NCI-H2107 treated with DMSO at 0.1 percent for 48 hours (cell line): ENCODE data around the gene NALCN.
A peak's percentile ranks its signal among the peaks of the same experiment; 100 is the strongest.

Source experiments
- DNase-seq: peaks from one replicate; lab custom pipeline; 2025; ENCODE audit not compliant: unreplicated experiment; lab: John Stamatoyannopoulos, UW

NALCN gene

DNA sequence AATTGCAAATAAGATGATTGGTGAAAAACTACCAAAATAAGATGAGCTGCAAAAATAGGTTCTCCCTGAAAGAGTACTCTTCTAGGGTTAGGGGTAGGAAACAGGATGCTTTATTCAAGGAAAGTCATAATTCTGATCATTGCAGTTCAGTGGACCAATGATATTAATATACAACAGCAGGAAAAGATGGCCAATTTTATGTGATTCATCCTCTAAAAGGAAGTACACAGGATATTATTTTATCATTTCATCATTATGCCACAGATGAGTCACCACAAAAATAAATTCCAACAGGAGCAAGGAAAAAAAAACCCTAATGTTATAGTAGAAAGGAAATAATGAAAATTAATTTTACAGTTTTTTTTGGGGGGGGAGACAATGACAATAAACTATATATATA, 205.0 kb downstream of the NALCN start:
- DNase-seq: no peak

DNA sequence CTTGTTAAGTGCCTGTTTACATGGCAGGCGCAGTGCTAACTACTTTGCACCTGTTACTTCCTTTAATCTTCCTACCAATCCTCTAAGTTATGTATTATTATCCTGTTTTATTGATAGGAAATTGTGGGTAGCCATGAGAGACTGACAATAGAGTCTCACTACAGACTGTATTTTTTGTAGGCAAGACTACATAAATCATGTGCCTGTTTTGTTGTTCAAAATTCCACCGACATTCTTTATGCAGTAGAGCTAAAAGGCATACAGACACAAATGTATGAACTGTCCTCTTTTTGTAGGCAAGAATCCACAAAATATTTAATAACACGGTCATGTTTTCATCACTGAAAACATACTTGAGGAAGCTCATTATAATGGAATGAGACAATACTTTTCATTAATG, 205.5 kb downstream of the NALCN start:
- DNase-seq: no peak

DNA sequence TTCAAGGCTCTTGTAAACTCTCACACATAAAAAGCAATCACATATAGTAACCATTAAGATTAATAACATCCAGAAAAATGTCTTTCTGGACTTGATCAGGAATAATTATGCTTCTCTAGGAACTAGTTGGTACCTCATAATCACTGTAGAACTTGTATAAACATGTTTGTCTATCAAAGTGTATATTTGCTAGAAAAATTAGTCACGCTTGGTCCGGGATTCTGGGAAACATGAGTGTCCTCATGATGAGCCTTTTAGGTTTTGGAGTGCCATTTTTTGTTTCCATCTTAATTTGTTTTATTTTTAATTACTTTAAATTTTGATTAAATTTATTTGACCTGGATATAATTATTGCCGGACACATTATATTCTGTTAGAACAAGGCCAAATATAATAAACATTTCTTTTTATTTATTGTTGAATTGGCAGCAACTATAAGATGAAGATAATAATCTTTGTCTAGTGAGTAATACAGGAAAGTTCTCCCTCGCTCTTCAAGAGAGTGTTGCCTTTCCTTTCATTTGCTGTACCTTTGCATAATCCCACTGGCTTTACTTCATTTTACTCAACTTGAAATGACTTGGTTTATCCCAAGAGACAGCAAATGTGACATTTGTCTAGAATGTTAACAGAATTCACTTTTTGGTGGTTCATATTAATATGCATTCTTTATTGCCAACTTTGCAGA, 207.0 kb downstream of the NALCN start:
- DNase-seq: no peak

DNA sequence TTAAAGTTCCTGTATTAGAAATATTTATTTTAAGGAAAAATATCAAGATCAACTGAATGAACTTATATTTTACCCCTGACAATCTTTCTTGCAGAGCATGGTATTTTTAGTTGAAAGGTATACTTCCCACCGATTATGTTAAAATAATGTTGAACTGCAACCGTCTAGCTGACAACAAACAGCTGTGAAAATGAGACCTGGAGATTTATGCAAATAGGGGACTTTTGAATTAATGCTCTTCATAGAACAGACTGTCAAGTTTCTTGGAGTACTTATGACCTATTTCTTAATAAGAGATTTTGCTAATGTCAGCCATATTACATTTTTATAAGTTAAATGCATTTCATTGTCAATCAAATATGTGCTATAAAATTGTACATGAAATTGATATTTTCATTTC, 210.9 kb downstream of the NALCN start:
- DNase-seq: no peak

DNA sequence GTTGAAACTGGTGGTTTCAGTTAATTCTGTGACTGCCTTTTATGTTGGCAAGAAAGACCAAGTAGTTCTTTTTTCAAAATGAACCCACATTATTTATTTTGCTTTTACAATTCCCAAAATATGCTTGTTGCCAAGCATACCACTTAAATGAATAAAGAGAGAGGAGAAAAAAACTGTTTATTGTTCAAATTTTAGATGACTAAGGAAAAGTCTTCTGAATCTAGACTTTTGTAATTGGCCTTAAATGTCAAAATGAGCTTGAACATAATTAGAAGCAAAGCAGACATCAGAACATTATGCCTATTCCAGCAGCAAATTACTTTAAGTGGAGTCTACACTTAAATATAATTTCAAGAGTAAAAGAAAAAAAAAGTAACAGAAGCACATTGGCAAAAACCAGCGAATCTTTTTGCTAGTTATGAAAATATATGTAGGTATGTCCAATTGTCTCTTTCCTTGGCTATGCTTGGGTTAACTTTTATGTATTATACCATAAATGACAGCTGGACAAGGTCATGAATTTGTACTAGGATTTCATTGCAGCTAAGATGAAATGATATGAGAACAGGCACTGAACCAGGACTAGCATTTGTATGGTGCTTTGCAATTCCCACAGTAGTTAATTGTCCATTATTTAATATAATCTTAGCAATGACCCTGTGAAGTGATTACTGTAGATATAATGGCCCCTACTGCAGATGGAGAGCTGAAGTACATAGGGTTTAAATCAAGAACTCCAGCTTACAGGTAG, 211.9 kb downstream of the NALCN start:
- DNase-seq: no peak

DNA sequence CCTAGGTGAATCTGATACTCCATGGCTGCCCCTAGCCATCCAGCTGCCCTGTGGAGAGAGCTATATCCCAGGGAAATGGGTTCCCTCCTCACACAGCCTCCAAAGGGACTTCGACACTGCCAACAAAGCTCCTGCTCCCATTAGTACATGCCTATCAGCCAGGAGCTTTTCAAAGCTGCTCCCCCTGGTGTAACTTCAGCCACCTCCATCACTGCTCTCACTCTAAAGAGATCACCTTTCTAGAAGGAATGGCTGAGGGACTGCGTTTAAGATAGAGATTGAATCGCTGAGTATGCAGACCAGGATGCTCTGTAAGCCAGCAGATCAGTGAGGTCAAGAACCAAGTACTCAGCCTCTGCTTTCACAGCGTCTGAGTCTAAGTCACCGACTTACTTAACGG, 213.7 kb downstream of the NALCN start:
- no peak for DNase-seq

DNA sequence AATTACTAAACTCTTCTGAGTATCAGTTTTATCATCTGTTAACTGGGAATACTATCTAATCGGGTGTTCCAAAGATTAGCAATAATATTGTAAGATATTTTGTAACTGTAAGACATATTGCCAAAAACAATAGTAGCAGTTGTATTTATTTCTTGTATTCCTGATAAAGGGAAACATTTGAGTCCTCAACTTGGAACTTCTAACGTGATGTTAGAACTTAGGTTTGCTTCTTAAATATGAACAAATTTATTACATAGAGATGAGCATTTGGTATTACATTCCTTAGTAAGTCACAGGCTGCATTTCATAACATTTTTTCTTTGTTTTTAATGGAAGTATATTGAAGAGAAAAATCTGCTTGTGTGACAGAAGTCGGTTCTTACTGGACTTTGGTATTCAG, 225.3 kb downstream of the NALCN start:
- DNase-seq: no peak

DNA sequence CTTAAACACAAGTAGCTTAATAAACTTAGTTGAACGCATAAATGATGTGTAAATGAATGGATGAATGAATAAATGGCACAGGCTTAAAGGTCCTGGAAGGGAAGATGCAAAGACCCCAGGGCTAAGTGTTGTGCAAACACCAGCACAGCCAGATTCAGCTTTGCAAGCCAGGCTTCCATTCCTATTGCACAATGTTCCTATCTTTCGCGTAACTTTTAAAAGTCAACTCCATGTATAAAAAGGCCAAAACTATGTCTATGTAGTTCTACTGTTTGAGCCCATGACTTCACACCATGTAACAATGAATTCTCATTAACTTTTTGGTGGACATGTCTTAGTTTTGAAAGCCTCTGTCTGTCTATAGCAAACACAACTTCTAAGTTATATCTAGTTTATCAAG, 226.0 kb downstream of the NALCN start:
- no peak for DNase-seq

DNA sequence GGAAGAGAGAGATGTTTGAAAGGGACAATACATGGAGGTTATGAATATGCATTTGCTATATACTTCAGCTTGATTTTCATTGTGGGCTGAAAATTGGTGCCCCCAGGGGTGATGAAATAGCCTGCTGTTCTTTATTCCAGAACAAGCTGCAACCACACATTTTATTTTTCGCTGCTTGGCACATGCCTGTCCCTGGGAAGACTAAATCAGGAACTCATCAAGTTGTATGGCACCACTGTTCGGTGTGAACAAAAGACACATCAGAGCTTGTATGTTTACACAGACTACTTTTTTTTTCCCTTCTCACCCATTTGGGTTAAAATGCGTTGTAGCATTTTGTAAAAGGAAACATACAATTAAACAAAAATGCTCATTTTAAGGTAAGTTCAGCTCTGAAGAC, 230.7 kb downstream of the NALCN start:
- DNase-seq: no peak

DNA sequence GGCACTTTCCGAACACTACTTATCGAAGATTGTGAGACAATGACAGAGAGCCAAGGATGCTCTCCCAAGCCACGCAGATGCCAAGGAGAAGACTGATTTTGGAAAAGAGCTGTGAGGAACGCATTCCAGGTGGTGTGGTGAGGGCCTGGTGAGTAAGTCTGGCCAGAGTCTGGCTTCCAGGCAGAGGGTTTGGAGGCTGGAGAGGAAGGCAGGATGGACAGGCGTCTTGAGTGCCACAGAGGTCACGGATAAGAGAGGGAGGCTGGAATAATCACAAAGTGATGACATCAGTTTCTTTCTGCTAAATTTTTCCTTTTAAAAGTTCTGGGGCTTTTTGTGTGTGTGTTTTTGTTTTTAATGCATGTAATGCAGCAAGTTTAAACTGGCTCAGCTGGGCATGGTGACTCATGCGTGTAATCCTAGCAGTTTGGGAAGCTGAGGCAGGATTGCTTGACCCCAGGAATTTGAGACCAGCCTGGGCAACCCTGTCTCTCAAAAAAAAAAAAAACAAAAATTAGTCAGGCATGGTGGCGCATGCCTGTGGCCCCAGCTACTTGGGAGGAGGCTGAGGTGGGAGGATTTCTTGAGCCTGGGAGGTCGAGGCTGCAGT, 235.1 kb downstream of the NALCN start:
- no peak for DNase-seq

DNA sequence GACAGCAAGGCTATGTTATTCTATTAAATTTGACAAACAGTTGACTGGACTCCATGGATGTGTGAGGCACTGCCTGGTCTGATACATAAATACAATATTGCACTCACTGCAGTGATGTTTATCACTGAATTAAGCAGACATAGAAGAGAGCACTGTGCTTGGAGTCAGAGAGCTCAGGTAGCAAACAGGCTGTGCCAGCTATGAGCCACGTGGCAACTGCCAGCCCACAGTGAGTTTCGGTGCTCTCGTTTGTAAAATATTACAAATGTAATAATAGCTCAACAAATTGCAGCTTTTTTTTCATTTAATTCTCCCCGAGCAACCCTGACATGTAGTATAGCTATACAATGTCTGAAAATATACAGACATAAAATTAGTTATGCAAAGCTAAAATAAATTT, 237.3 kb downstream of the NALCN start:
- no peak for DNase-seq

DNA sequence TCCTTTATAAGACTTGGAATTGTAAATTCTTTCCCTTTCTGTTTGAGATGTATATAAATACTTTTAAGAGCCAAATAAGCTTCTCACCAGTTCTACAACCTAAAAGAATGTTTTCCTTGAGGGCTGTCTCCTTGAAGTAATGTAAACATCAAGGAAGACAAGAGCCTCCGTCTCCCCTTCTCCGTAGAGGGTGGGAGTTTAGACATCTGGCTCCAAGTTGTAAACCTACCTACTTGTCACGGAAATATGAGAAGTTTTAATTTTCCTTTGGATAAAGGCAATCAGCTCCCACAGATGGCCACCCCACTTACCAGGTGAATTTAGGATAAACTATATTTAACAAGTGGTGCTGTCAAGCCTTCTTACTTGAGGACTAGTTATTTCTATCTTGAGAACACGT, 237.9 kb downstream of the NALCN start:
- DNase-seq: peak; percentile 11

DNA sequence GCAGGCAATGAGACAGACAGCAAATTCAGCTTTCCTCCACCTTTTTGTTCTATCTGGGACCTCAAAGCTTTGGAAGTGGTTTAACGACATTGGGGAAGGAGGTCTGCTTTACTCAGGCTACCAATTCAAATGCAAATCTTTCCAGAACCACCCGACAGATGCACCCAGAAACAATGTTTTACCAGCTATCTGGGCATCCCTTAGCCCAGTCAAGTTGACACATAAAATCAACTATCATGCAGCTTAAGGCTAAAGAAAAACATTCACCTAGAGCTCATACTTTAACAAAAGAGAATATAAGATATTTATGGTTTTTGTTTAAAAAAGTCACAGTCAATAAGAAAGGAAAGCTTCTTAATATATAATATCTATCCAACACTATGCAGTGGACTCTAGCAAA, 246.0 kb downstream of the NALCN start:
- DNase-seq: no peak

DNA sequence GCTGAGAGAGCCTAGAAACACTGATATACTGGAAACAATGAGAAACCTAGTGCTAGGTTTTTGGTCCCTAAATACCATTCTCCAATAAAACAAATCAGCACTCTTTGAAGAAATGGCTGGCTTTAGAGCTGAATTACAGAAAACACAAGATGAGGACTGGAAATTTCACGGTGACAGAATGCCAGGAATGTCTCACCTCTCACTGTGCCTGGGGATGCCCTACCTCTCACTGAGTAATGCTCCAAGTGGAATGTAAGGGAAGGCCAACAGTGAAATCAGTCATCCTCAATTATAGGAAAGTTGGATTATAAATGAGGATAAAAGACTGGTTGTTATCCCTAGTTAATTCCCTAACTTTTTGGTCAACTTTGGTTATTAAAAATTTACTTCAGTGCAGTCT, 259.0 kb downstream of the NALCN start:
- no peak for DNase-seq

DNA sequence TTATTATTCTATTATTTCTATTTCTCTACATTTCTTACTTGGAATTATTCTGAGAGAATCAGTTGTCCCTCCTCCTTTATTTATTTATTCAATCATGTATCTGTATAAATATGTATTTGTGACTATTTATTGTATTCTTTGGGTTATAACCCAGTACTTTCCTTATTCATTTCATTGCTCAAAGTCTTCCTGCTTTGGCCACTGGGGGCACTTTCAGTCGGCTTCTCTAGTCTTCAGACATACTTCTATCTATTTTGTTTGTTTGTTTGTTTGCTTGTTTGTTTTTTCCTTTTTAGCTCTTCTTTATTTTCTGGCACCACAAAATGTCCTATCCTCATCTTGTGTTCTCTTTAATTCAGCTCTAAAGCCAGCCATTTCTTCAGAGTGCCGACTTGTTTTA, 260.4 kb downstream of the NALCN start:
- DNase-seq: no peak

DNA sequence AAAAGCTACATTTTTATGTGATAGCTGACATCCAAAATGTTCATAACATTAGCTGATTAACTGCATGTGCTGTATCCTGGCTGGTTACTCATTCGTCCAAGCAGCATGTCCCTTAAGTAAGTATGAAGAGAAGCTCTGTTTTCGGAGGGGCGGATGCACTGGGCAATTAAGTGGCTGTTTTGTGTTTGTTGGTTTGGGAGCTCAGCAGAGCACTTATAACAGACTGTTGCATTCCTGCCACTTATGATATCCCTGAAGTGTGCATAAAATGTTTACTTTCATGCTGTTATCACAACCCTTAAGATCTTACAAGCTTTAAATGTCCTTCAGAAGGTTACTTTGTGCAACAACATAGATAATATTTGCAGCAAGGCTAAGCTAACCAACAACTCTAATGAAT, 264.1 kb downstream of the NALCN start:
- peak; percentile 13 for DNase-seq

DNA sequence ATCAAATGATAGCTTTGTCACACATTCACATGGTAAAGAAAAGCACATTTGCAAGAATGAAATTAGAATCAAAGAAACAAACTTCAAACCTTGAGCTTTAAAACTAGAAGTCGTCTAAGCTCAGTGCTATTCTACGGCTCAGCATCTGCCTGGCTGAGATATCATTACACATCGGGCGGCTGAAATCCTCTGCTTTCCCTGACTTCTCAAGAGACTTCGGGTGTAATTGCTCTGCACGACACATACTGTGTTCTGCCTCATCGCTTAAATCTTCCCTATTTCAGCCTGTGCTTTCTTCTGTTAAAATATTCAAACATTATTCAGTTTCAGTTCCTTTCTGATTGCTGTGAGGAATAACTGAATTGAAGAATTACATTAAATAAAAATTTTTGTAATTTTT, 265.3 kb downstream of the NALCN start:
- DNase-seq: peak; percentile 6

DNA sequence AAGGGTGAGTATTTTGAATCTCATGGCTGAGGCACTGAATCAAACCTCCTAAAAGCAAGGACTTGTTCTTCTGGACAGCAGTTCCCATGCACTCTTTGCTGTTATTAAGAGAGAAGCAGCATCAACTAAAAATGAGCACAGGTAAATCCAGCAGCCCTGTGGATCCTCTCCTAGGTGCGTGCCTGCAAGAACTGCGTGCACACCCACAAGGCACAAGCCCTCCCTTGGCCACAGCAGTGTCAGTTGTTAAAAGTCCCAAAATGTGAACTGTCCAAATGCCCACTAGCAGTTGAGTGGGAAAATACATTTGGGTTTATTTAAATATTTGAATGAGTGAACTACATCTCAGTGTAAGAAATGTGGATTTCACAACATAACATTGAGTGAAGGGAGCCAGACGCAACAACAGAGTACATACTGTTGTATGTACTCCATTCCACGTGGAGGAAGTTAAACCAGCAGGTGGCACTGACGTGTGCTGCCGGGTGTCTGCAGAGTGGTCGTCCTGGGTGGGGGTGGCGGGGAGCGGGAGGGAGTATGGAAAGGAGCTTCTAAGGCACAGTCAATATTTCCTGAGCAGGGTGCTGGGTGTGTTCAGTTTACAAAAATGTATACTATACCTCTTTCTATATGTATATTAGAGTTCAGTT, 266.4 kb downstream of the NALCN start:
- DNase-seq: no peak

DNA sequence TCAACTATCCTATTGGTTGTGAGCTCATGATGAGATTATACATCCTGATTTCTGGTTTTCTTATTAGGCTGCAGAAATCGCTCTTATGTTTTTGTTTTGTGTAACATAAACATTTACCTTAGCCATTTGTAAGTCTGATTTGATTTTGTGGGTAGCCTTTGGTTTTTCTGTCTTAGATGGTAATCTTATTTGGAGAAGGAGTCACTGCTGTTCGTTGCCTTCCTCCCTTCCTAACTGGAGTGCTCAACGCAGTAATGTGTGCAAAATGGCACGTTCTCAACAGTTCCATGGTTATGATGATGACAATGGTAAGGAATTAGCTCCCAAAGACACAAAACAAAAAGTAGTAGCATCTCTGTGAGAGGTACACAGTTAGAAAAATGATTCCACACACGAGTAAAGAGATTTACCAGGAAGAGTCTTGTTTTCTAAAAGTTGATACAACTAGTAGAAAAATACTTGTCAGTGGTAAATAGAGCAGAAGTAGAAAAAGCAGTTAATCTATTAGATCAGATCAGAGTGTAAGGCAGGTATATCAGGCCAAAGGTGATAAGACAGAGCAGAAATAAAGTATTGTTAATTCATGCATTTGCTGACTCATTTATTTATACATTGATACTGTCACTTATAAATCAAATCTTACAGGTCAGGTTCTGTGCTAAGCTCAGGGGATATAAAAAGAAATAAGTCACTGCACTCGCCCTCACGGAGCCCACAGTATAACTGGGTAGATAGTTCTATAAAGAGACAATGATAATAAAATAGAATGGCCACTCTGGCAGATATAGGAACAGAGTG, 270.0 kb downstream of the NALCN start:
- no peak for DNase-seq

DNA sequence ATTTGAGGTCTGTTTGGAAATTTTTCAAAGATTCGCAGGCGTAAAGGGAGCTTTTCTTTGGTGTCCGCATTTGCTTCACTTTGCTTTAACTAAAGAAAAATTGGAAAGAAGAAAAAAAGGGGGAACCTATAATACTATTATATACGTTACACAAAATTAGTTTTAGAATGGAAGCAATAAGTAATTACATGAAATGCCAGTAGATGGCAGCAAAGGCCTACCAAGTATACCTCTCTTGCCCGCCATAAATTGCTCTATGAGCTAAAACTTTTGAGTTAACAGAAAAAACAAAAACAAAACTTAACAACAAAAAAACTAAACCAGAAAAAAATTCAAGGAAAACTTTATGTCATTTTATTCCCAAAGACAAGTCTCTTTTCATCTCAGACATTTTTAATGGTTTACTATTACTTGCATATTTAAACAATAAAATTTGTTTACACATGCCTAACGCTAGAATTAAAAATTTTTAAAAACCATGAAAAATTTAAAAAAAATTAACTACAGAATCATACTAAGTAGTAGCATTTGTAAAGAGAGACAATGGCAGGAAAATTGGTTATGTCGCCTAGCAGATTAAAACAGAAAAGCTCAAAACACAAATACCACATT, 271.4 kb downstream of the NALCN start:
- DNase-seq: peak; percentile 13

DNA sequence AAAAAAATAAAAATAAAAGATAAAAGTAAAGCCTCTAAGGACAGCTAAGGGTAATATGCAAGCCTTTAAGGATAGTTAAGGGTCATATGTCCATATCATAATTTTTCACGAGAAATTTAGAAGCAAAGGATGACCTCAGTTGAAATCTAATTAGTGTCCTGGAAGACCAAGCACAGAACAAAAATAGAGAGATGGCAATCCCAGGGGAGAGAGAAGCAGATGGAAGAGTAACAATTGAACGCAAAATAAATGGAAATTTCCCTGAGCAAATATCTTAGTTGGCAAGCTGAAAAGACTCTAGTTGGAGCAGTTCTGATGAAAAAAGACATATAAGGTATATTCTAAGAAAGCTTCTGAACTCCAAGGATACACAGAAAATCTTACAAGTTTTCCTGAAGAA, 275.4 kb downstream of the NALCN start:
- DNase-seq: no peak
